HepG2 (cell line): ENCODE data around the gene AMIGO3. TPM values are rescaled to one million over a fixed set of nuclear protein-coding genes. Genes with fewer than 3 reads are reported as not detected.

Experiments
- CREM ChIP-seq, 2 experiments: sonication (generic) in 1 of 2; formaldehyde crosslinking in 1 of 2; IDR thresholded peaks; 2 replicates each; pipeline versions ENCODE4 v1.4.0 to v1.6.1; 2016 to 2020; ENCODE audit warnings: antibody characterized with exemption in 1 of 2, mild to moderate bottlenecking in 1 of 2, missing genetic modification reagents in 1 of 2
- HDAC1 ChIP-seq: sonication (generic); formaldehyde crosslinking; IDR thresholded peaks from 2 replicates; pipeline ENCODE4 v1.5.1; 2020; ENCODE audit warnings: mild to moderate bottlenecking, missing genetic modification reagents
- SATB2 ChIP-seq: sonication (generic); formaldehyde crosslinking; IDR thresholded peaks from 2 replicates; pipeline ENCODE4 v1.5.0; 2020; ENCODE audit warnings: missing genetic modification reagents
- SIX4 ChIP-seq: sonication (generic); formaldehyde crosslinking; IDR thresholded peaks from 2 replicates; pipeline ENCODE4 v1.4.0; 2020; ENCODE audit warnings: missing genetic modification reagents
- ZNF256 ChIP-seq: sonication (generic); formaldehyde crosslinking; conservative IDR thresholded peaks from 2 replicates; pipeline ENCODE4 v1.4.0; 2020; ENCODE audit warnings: missing genetic modification reagents
- polyA plus RNA-seq, 8 experiments: library from polyadenylated mRNA; depleted of rRNA in 3 of 8; stranded (reverse) in 7 of 8; unstranded in 1 of 8; fragments of >200 nt; fragmentation: Illumina TruSeq in 4 of 8; extraction: Trizol in 4 of 8; gene quantifications; 2 replicates each; pipeline versions ENCODE4 v1.2.1 to v1.2.3, GENCODE V29; 2011 to 2016; ENCODE audit warnings: low read depth in 4 of 8, missing spikeins in 1 of 8, mixed read lengths in 1 of 8; ENCODE audit not compliant: insufficient read depth in 1 of 8
- total RNA-seq, 5 experiments: library from RNA; depleted of rRNA; stranded (reverse); fragments of >200 nt; fragmentation: Illumina TruSeq; extraction: Trizol; gene quantifications; 2 replicates each; pipeline ENCODE4 v1.2.3, GENCODE V29; 2016; ENCODE audit warnings: low read depth in 1 of 5
- TF ChIP-seq, protein P1 (sequence below): sonication (generic); formaldehyde crosslinking; conservative IDR thresholded peaks from 2 replicates; pipeline ENCODE4 v1.4.0; 2020; ENCODE audit warnings: missing genetic modification reagents
- TF ChIP-seq, protein P2 (sequence below): sonication (generic); formaldehyde crosslinking; IDR thresholded peaks from 2 replicates; pipeline ENCODE4 v1.8.0; 2022; ENCODE audit warnings: missing genetic modification reagents, low read depth, mild to moderate bottlenecking, borderline replicate concordance
- TF ChIP-seq, protein P3 (sequence below): sonication (generic); formaldehyde crosslinking; IDR thresholded peaks from 2 replicates; pipeline ENCODE4 v1.5.1; 2020; ENCODE audit warnings: mild to moderate bottlenecking, missing genetic modification reagents
- TF ChIP-seq, protein P4 (sequence below): sonication (generic); formaldehyde crosslinking; conservative IDR thresholded peaks from 2 replicates; pipeline ENCODE4 v1.4.0; 2020; ENCODE audit warnings: missing genetic modification reagents
- TF ChIP-seq, protein P5 (sequence below): sonication (generic); formaldehyde crosslinking; IDR thresholded peaks from 2 replicates; pipeline ENCODE4 v1.4.0; 2020; ENCODE audit warnings: missing genetic modification reagents
- TF ChIP-seq, protein P6 (sequence below): sonication (generic); formaldehyde crosslinking; IDR thresholded peaks from 2 replicates; pipeline ENCODE4 v1.4.0; 2020; ENCODE audit warnings: missing genetic modification reagents

Gene AMIGO3
- total and polyA plus RNA-seq, 2 of the 13 experiments (the other 11 are each of a cell fraction or from before 2014, with no cell fraction given): 0.35 TPM; not detected in 1

DNA sequence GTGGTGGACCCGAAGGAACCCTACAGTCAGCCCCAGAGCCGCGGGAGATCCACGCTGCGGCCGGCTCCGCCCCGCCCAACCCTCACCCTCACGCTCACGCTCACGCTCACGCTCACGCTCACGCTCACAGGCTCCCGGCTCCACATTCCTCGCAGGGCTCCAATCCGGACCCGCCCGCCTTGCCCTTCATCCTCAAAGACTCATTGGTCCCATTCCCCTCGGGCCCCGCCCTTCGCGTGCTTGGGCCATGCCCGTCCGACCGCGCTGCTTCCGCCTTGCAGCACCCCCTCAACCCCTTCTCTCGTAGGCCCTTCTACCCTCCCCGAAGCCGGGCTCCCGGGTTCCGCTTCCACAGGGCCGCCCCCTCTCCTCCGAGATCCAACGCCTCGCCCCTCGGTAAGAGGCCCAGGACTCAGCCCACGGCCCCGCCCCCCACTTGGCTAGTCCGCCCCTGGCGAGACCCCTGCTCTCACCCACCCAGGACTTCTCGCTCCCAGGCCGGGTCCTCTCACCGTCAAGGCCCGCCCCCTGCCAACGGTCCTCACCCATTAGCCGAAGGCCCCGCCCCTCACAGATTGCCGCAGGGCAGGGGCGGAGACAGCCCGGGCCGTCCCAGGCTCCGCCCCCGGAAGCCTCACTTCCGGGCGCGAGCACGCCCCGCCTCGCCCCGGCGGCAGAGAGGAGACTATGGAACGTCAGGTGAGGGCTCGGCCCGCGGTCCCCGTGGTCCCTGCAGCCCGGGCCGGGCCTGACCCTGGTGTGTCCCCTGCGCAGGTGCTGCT lies 45.6 kb downstream of the AMIGO3 start, which contains the start of gene APEH (continued):
- TF ChIP-seq, protein P1, sequence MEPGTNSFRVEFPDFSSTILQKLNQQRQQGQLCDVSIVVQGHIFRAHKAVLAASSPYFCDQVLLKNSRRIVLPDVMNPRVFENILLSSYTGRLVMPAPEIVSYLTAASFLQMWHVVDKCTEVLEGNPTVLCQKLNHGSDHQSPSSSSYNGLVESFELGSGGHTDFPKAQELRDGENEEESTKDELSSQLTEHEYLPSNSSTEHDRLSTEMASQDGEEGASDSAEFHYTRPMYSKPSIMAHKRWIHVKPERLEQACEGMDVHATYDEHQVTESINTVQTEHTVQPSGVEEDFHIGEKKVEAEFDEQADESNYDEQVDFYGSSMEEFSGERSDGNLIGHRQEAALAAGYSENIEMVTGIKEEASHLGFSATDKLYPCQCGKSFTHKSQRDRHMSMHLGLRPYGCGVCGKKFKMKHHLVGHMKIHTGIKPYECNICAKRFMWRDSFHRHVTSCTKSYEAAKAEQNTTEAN (CRISPR knock-in tag): peak; percentile 90
- TF ChIP-seq SATB2 (CRISPR knock-in tag): no peak
- TF ChIP-seq, protein P2, sequence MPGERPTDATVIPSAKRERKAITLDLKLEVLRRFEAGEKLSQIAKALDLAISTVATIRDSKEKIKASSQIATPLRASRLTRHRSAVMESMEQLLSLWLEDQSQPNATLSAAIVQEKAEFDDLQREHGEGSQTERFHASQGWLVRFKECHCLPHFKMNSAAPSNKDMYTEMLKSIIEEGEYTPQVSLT: no peak
- peak; percentile 81 for TF ChIP-seq HDAC1 (CRISPR knock-in tag)
- no peak for TF ChIP-seq SIX4 (CRISPR knock-in tag)
- TF ChIP-seq ZNF256 (CRISPR knock-in tag): 0 out of 2 replicates have a peak, but pooled peaks have one; percentile 37
- TF ChIP-seq, protein P3, sequence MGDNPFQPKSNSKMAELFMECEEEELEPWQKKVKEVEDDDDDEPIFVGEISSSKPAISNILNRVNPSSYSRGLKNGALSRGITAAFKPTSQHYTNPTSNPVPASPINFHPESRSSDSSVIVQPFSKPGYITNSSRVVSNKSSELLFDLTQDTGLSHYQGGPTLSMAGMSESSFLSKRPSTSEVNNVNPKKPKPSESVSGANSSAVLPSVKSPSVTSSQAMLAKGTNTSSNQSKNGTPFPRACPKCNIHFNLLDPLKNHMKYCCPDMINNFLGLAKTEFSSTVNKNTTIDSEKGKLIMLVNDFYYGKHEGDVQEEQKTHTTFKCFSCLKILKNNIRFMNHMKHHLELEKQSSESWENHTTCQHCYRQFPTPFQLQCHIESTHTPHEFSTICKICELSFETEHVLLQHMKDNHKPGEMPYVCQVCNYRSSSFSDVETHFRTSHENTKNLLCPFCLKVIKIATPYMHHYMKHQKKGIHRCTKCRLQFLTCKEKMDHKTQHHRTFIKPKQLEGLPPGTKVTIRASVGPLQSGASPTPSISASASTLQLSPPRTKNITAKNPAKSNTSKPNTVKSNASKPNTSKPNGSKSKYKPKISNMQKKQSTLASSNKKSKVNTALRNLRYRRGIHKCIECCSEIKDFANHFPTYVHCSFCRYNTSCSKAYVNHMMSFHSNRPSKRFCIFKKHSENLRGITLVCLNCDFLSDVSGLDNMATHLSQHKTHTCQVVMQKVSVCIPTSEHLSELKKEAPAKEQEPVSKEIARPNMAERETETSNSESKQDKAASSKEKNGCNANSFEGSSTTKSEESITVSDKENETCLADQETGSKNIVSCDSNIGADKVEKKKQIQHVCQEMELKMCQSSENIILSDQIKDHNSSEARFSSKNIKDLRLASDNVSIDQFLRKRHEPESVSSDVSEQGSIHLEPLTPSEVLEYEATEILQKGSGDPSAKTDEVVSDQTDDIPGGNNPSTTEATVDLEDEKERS (CRISPR knock-in tag): peak; percentile 85
- TF ChIP-seq, protein P4, sequence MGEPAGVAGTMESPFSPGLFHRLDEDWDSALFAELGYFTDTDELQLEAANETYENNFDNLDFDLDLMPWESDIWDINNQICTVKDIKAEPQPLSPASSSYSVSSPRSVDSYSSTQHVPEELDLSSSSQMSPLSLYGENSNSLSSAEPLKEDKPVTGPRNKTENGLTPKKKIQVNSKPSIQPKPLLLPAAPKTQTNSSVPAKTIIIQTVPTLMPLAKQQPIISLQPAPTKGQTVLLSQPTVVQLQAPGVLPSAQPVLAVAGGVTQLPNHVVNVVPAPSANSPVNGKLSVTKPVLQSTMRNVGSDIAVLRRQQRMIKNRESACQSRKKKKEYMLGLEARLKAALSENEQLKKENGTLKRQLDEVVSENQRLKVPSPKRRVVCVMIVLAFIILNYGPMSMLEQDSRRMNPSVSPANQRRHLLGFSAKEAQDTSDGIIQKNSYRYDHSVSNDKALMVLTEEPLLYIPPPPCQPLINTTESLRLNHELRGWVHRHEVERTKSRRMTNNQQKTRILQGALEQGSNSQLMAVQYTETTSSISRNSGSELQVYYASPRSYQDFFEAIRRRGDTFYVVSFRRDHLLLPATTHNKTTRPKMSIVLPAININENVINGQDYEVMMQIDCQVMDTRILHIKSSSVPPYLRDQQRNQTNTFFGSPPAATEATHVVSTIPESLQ: no peak
- TF ChIP-seq, protein P5, sequence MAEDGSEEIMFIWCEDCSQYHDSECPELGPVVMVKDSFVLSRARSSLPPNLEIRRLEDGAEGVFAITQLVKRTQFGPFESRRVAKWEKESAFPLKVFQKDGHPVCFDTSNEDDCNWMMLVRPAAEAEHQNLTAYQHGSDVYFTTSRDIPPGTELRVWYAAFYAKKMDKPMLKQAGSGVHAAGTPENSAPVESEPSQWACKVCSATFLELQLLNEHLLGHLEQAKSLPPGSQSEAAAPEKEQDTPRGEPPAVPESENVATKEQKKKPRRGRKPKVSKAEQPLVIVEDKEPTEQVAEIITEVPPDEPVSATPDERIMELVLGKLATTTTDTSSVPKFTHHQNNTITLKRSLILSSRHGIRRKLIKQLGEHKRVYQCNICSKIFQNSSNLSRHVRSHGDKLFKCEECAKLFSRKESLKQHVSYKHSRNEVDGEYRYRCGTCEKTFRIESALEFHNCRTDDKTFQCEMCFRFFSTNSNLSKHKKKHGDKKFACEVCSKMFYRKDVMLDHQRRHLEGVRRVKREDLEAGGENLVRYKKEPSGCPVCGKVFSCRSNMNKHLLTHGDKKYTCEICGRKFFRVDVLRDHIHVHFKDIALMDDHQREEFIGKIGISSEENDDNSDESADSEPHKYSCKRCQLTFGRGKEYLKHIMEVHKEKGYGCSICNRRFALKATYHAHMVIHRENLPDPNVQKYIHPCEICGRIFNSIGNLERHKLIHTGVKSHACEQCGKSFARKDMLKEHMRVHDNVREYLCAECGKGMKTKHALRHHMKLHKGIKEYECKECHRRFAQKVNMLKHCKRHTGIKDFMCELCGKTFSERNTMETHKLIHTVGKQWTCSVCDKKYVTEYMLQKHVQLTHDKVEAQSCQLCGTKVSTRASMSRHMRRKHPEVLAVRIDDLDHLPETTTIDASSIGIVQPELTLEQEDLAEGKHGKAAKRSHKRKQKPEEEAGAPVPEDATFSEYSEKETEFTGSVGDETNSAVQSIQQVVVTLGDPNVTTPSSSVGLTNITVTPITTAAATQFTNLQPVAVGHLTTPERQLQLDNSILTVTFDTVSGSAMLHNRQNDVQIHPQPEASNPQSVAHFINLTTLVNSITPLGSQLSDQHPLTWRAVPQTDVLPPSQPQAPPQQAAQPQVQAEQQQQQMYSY (CRISPR knock-in tag): no peak
- TF ChIP-seq, protein P6, sequence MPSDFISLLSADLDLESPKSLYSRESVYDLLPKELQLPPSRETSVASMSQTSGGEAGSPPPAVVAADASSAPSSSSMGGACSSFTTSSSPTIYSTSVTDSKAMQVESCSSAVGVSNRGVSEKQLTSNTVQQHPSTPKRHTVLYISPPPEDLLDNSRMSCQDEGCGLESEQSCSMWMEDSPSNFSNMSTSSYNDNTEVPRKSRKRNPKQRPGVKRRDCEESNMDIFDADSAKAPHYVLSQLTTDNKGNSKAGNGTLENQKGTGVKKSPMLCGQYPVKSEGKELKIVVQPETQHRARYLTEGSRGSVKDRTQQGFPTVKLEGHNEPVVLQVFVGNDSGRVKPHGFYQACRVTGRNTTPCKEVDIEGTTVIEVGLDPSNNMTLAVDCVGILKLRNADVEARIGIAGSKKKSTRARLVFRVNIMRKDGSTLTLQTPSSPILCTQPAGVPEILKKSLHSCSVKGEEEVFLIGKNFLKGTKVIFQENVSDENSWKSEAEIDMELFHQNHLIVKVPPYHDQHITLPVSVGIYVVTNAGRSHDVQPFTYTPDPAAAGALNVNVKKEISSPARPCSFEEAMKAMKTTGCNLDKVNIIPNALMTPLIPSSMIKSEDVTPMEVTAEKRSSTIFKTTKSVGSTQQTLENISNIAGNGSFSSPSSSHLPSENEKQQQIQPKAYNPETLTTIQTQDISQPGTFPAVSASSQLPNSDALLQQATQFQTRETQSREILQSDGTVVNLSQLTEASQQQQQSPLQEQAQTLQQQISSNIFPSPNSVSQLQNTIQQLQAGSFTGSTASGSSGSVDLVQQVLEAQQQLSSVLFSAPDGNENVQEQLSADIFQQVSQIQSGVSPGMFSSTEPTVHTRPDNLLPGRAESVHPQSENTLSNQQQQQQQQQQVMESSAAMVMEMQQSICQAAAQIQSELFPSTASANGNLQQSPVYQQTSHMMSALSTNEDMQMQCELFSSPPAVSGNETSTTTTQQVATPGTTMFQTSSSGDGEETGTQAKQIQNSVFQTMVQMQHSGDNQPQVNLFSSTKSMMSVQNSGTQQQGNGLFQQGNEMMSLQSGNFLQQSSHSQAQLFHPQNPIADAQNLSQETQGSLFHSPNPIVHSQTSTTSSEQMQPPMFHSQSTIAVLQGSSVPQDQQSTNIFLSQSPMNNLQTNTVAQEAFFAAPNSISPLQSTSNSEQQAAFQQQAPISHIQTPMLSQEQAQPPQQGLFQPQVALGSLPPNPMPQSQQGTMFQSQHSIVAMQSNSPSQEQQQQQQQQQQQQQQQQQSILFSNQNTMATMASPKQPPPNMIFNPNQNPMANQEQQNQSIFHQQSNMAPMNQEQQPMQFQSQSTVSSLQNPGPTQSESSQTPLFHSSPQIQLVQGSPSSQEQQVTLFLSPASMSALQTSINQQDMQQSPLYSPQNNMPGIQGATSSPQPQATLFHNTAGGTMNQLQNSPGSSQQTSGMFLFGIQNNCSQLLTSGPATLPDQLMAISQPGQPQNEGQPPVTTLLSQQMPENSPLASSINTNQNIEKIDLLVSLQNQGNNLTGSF: no peak
- no peak; the same call in 1 of the 2 replicates for TF ChIP-seq CREM (IDR thresholded peaks at IDR 0.05)
- no peak for TF ChIP-seq CREM (CRISPR knock-in tag; IDR thresholded peaks at IDR 0.05)
